GM23248 (cell line): Measurements from ENCODE around the gene CNGA2. TPM values are rescaled to one million over a fixed set of nuclear protein-coding genes. Genes with fewer than 3 reads are reported as not detected.
A peak's percentile ranks its signal among the peaks of the same experiment; 100 is the strongest.

Source experiments
- DNase-seq: peaks from one replicate; pipeline ENCODE4 v3.0.0-alpha.2; 2015
- H2AFZ ChIP-seq: fragments of 200-600 bp; sonication (generic); 2 replicates; pipeline ENCODE4 v1.6.1; 2016; ENCODE audit warnings: antibody characterized with exemption
- H3F3A ChIP-seq: fragments of 200-600 bp; sonication (generic); 2 replicates; pipeline ENCODE4 v1.6.1; 2016; ENCODE audit warnings: mild to moderate bottlenecking, antibody characterized with exemption, mixed run types; ENCODE audit not compliant: insufficient read depth
- H3K27ac ChIP-seq: fragments of 200-600 bp; sonication (generic); 2 replicates; pipeline ENCODE4 v1.5.1; 2016; ENCODE audit warnings: mild to moderate bottlenecking
- H3K27me3 ChIP-seq: fragments of 200-600 bp; sonication (generic); replicated peaks from 2 replicates; pipeline ENCODE4 v1.6.1; 2016; ENCODE audit warnings: mild to moderate bottlenecking; ENCODE audit not compliant: insufficient read depth
- H3K36me3 ChIP-seq: fragments of 200-600 bp; sonication (generic); 2 replicates; pipeline ENCODE4 v1.6.1; 2016; ENCODE audit warnings: low read depth, mild to moderate bottlenecking
- H3K4me1 ChIP-seq: fragments of 200-600 bp; sonication (generic); 2 replicates; pipeline ENCODE4 v1.6.1; 2016; ENCODE audit warnings: mild to moderate bottlenecking; ENCODE audit not compliant: insufficient read depth
- H3K4me2 ChIP-seq: fragments of 200-600 bp; sonication (generic); one replicate; pipeline ENCODE4 v1.6.1; 2016; ENCODE audit warnings: mild to moderate bottlenecking; ENCODE audit not compliant: unreplicated experiment
- H3K4me3 ChIP-seq: fragments of 200-600 bp; sonication (generic); 2 replicates; pipeline ENCODE4 v1.5.1; 2016; ENCODE audit warnings: mild to moderate bottlenecking
- H3K79me2 ChIP-seq: fragments of 200-600 bp; sonication (generic); 2 replicates; pipeline ENCODE4 v1.6.1; 2016; ENCODE audit warnings: mild to moderate bottlenecking; ENCODE audit not compliant: insufficient read depth
- H3K9ac ChIP-seq: fragments of 200-600 bp; sonication (generic); 2 replicates; pipeline ENCODE4 v1.6.1; 2016; ENCODE audit warnings: mild to moderate bottlenecking
- H3K9me2 ChIP-seq: fragments of 200-600 bp; sonication (generic); 2 replicates; pipeline ENCODE4 v1.6.1; 2016; ENCODE audit warnings: mixed run types, mild to moderate bottlenecking, moderate library complexity; ENCODE audit not compliant: insufficient read depth
- H3K9me3 ChIP-seq: fragments of 200-600 bp; sonication (generic); one replicate; pipeline ENCODE4 v1.6.1; 2017; ENCODE audit warnings: low read depth
- H4K20me1 ChIP-seq: fragments of 200-600 bp; sonication (generic); 2 replicates; pipeline ENCODE4 v1.6.0; 2016; ENCODE audit not compliant: insufficient read depth
- EZH2 ChIP-seq: fragments of 200-600 bp; sonication (generic); IDR thresholded peaks from 2 replicates; pipeline ENCODE4 v1.6.1; 2018; ENCODE audit warnings: antibody characterized with exemption, mild to moderate bottlenecking; ENCODE audit not compliant: insufficient read depth, poor library complexity, severe bottlenecking
- EZH2phosphoT487 ChIP-seq: fragments of 200-600 bp; sonication (generic); IDR thresholded peaks from 2 replicates; pipeline ENCODE4 v1.6.1; 2018; ENCODE audit warnings: antibody characterized with exemption, moderate library complexity, mild to moderate bottlenecking, low read depth; ENCODE audit not compliant: insufficient read depth
- WGBS, 2 experiments: methylation state at CpG; one replicate each; pipeline ENCODE4 v1.1.6; 2015 to 2017; ENCODE audit warnings: low lambda C conversion rate in 2 of 2, low coverage in 1 of 2; ENCODE audit errors: missing lambda C conversion rate in 2 of 2; 5-methylcytosine and 5-hydroxymethylcytosine counted together
- in situ Hi-C: fragments of 300-500 bp; cut with MboI; formaldehyde crosslinking; loops from 2 replicates; pipeline ENCODE4 v1.15.0; 2020
- polyA plus RNA-seq: library from polyadenylated mRNA; unstranded; fragments of >200 nt; fragmentation: Nextera tagmentation; extraction: Ambion mirVana; gene quantifications from 2 replicates; pipeline ENCODE4 v1.2.1, GENCODE V29; 2016
- total RNA-seq: library from RNA; depleted of rRNA; stranded (reverse); fragments of >200 nt; shearing (Covaris generic); gene quantifications from 2 replicates; pipeline ENCODE4 v1.2.3, GENCODE V29; 2014

Gene CNGA2
- total and polyA plus RNA-seq, 2 experiments from 2014 or later: not detected

- H3K27ac ChIP-seq: no peak overlapping the region
- no peak overlapping the region for H3K4me2 ChIP-seq
- H3K4me3 ChIP-seq: no peak overlapping the region
- WGBS, 2 experiments: 75 to 79% methylated on average over 5 of the region's 5 CpGs
- no peaks in the 10 kb centered on the region for H3K9me2 ChIP-seq
- no peaks in the 10 kb centered on the region for H3K36me3 ChIP-seq
- no peaks in the 10 kb centered on the region for H3K79me2 ChIP-seq
- TF ChIP-seq EZH2phosphoT487 (no peak), EZH2 (no peak)
- H2AFZ ChIP-seq: no peak overlapping the region
- in situ Hi-C loops: loop anchor here (25.0 kb wide), 2 partner anchors 864 to 1039 kb away; partner anchors contain the start of gene GABRQ
- H3K9ac ChIP-seq: no peak overlapping the region
- H3F3A ChIP-seq: no peaks in the 10 kb centered on the region
- no peaks in the 10 kb centered on the region for H3K4me1 ChIP-seq
- no peaks in the 10 kb centered on the region for H3K9me3 ChIP-seq
- no peaks in the 10 kb centered on the region for H3K27me3 ChIP-seq
- no peak for DNase-seq
- no peaks in the 10 kb centered on the region for H4K20me1 ChIP-seq
Observed at GRCh38 chrX:151773434-151773833, 38.9 kb downstream of the CNGA2 start.

- H3K4me1 ChIP-seq: no peaks in the 10 kb centered on the region
- no peak overlapping the region for H2AFZ ChIP-seq
- in situ Hi-C loops: loop anchor here (25.0 kb wide), 2 partner anchors 863 to 1038 kb away; partner anchors contain the start of gene GABRQ
- H4K20me1 ChIP-seq: no peaks in the 10 kb centered on the region
- no peaks in the 10 kb centered on the region for H3K27me3 ChIP-seq
- H3K27ac ChIP-seq: no peak overlapping the region
- DNase-seq: no peak
- H3K9me2 ChIP-seq: no peaks in the 10 kb centered on the region
- no peak overlapping the region for H3K9ac ChIP-seq
- no peaks in the 10 kb centered on the region for H3K79me2 ChIP-seq
- H3K36me3 ChIP-seq: no peaks in the 10 kb centered on the region
- WGBS, 2 experiments: 65% methylated on average over 3 of the region's 3 CpGs
- H3K4me2 ChIP-seq: no peak overlapping the region
- H3K9me3 ChIP-seq: no peaks in the 10 kb centered on the region
- no peak overlapping the region for H3K4me3 ChIP-seq
- no peak for TF ChIP-seq EZH2
- no peak for TF ChIP-seq EZH2phosphoT487
- no peaks in the 10 kb centered on the region for H3F3A ChIP-seq
Observed at GRCh38 chrX:151774421-151774820, 39.9 kb downstream of the CNGA2 start.

- Histone ChIP-seq H3K27ac (no peak overlapping the region), H3F3A (no peaks in the 10 kb centered on the region), H3K4me1 (no peaks in the 10 kb centered on the region), H3K27me3 (no peaks in the 10 kb centered on the region), H3K4me3 (no peak overlapping the region), H3K9me2 (no peaks in the 10 kb centered on the region), H3K79me2 (no peaks in the 10 kb centered on the region), H2AFZ (no peak overlapping the region), H4K20me1 (no peaks in the 10 kb centered on the region), H3K36me3 (no peaks in the 10 kb centered on the region), H3K9ac (no peak overlapping the region), H3K4me2 (no peak overlapping the region), H3K9me3 (no peaks in the 10 kb centered on the region)
- WGBS, 2 experiments: 23 to 36% methylated on average over 8 to 12 of the region's 13 CpGs
- TF ChIP-seq EZH2: no peak
- TF ChIP-seq EZH2phosphoT487: no peak
- in situ Hi-C loops: no loop called here
- DNase-seq: peak; percentile 10
Observed at GRCh38 chrX:151776181-151776731, 41.7 kb downstream of the CNGA2 start.

- in situ Hi-C loops: no loop called here
- H3K4me1 ChIP-seq: no peaks in the 10 kb centered on the region
- H3K4me2 ChIP-seq: no peak overlapping the region
- H3K79me2 ChIP-seq: no peaks in the 10 kb centered on the region
- H2AFZ ChIP-seq: no peak overlapping the region
- 94 to 95% methylated on average over 3 to 5 of the region's 5 CpGs for WGBS, 2 experiments
- H3F3A ChIP-seq: no peaks in the 10 kb centered on the region
- TF ChIP-seq EZH2phosphoT487: no peak
- TF ChIP-seq EZH2: no peak
- H4K20me1 ChIP-seq: no peaks in the 10 kb centered on the region
- no peak overlapping the region for H3K9ac ChIP-seq
- no peak overlapping the region for H3K27ac ChIP-seq
- H3K36me3 ChIP-seq: no peaks in the 10 kb centered on the region
- no peaks in the 10 kb centered on the region for H3K9me2 ChIP-seq
- no peaks in the 10 kb centered on the region for H3K9me3 ChIP-seq
- no peak for DNase-seq
- H3K4me3 ChIP-seq: no peak overlapping the region
- H3K27me3 ChIP-seq: no peaks in the 10 kb centered on the region
Observed at GRCh38 chrX:151776936-151777335, 42.4 kb downstream of the CNGA2 start.
